Germinal center (tissue), 1 donor: Measurements from ENCODE around the gene DDX56.
A peak's percentile ranks its signal among the peaks of the same experiment; 100 is the strongest.

ENCODE experiments used
- DNase-seq: peaks from one replicate; pipeline ENCODE4 v3.0.0; 2012; ENCODE audit warnings: mixed read lengths, low spot score

The DDX56 gene, protein sequence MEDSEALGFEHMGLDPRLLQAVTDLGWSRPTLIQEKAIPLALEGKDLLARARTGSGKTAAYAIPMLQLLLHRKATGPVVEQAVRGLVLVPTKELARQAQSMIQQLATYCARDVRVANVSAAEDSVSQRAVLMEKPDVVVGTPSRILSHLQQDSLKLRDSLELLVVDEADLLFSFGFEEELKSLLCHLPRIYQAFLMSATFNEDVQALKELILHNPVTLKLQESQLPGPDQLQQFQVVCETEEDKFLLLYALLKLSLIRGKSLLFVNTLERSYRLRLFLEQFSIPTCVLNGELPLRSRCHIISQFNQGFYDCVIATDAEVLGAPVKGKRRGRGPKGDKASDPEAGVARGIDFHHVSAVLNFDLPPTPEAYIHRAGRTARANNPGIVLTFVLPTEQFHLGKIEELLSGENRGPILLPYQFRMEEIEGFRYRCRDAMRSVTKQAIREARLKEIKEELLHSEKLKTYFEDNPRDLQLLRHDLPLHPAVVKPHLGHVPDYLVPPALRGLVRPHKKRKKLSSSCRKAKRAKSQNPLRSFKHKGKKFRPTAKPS

DNA sequence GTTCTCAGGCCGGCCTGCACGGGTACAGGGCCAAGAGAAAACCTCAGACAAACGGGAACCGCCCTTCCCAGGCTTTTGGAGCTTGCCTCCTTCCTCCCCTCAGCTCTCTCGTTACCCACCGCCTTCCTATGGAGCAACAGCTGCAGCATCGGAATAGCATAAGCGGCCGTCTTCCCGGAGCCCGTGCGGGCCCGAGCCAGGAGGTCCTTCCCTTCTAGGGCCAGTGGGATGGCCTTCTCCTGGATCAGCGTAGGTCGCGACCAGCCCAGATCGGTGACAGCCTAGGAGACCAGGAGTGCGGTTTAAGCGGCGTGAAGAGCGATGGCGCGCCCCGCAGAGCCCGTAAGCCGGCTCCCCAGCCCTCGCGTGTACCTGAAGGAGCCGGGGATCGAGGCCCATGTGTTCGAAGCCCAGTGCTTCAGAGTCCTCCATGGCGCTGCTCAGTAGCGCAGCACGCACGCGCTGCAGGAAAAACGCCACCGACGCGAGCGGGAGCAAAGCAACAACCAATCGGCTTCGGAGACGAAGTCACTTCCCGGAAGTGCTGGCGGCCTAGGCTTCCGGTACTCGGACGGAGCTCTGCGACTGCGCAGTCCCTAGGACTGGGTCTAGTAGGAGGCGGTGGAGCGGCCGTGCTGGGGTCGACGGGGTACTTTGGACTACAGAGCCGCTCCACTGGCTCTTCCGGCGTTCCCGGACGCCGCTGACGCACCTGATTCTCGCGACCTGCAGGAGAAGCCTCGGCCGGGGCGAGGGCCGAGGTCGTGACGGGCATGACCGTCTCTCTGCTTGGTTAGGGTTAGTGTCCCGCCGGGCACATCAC, at the start of gene DDX56:
DDX56 (minus strand) TSS at position 445 of the 823 bp plus-strand sequence; CDS start at position 432, 13 bp downstream.
- DNase-seq, result peak; percentile 96

DNA sequence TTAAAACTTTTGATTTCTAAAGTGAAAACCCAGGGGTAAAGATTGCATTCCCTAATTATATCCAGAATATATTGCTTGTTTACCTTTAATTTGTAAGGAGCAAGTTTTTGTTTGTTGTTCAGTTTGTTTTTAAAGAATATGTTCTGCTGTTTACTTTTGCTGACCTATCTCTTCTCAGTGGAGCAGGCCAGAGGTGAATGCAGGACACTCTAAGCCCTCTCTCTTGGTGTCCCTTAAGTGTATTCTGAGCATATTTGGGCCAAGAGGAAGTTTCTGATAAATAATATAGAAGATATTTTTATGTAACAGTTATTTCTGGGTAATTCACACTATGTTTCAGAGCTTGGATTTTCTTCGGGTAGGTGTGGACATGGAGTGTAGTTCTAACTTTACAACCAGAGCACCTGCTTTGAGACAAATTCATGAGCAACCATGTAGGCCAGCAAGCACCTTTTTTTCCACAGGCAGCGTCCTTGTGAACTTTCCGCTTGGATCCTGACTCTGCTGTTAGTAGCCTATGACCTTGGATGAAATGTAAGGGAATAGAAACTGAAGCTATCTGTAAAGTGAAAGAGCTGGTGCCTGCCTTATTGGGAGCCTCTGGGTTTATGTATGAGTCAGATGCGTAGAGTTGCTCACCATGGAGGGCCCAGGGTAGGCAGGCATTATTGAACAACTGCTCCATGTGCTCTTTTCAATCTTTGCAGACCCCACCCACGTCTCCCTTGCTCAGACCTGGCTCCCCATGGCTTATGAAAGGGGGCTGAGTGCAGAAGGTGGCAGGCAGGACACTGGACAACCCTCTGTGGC, 48.8 kb upstream of the DDX56 start:
- no peak for DNase-seq

DNA sequence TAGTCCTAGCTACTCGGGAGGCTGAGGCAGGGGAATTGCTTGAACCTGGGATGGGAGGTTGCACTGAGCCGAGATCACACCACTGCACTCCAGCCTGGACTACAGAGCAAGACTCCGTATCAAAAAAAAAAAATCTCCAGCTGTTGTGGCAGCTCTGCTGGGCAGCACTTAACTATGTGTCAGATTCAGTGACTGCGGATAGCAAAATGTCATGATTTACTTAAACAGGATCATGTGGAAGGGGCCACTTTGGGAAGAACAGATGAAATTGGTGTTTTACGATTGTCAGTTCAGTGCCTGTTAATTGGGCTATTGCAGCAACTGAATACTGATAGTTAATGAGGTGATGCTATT, 48.0 kb upstream of the DDX56 start:
- no peak for DNase-seq

DNA sequence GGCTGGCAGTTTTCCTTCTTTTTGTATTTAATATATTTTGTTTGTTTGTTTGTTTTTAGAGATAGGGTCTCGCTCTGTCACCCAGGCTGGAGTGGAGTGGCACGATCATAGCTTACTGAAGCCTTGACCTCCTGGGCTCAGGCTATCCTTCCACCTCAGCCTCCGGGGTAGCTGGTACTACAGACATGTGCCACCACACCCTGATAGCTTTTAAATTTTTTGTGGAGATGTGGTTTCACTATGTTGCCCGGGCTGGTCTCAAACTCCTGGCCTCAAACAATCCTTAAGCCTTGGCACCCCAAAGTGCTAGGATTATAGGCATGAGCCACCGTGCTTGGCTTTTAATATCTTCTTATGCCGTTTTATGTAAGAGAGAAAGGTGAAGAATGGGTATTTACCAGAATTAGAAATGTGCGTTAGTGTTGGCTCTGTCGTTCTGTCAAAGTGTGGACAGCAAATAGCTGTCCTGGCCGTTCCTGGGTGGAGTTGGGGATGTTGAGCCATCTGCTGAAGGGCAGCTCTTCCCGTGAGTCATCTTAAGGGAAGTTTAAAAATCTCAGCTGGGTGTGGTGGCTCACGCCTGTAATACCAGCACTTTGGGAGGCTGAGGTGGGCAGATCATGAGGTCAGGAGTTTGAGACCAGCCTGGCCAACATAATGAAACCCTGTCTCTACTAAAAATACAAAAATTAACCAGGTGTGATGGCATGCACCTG, 47.5 kb upstream of the DDX56 start:
- no peak for DNase-seq

DNA sequence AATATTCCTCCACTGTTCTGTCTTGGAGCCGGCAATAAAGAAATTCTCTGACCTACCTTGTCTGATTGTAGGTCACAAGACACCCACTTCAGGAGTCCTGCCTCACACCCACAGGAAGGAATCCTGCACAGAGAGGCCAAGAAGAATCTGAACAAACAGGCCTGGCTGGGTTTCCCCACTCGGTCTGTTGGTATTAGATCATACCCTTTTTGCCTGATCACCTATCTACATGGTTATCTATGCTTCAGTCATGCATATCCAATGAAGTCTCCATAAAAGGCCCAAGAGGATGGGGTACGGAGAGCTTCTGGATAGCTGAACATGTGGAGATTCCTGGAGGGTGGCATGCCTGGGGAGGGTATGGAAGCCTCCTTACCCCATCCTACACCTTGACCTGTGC, 45.0 kb upstream of the DDX56 start:
- DNase-seq, result no peak

GRCh38 chr7:44618045-44618444, 44.3 kb upstream of the DDX56 start:
- no peak for DNase-seq

DNA sequence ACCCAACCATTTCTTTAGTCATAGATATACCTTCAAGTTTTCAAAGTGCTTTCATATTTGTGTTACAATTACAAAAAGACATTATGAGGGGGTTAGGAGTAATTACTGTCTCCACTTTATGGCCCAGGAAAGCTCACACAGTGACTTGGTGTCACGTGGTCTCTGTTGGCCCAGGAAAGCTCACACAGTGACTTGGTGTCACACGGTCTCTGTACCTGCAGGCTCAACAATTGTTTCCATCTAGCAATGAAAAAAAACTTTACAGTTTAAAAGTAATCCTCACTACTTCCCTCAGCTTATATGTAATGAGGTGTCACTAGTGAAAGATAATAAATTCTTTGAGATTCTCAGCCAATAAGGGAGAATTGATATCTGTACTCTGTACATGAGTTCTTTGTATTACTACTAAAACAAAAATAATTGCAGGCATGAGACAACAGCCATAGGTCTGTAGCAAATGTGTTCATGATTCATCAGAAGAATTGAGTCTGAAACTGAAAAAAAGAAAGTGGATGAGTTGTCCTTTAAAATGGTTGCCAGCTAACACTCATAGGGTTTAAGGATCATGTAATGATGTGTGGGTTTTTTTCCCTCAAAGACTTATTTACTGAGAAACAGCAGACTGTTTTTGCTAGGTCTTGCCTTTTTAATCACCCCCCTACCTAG, 43.6 kb upstream of the DDX56 start:
- DNase-seq, result no peak

DNA sequence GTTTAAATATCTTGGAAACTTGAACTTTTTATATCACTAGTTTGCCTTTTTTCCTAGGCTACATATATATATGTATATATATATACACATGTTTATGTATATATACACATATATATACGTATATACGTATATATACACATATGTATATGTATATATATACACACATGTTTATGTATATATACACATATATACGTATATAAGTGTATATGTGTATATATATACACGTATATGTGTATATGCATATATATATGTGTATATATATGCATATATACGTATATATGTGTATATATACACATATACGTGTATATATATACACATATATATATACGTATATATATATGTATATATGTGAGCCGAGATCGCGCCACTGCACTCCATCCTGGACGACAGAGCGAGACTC, 42.8 kb upstream of the DDX56 start:
- no peak for DNase-seq

DNA sequence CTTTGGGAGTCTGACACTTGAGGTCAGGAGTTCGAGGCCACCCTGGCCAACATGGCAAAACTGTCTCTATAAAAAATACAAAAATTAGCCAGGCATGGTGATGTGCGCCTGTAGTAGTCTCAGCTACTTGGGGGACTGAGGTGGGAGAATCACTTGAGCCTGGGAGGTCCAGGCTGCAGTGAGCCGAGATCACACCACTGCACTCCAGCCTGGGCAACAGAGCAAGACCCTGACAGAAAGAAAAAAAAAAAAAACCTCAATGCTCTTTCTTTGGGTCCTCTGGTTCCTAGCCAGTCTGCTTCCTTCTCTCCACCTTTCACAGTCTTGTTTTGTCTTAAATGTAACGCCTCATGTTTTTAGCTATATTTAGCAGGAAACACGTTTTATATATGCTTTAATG, 42.1 kb upstream of the DDX56 start:
- DNase-seq, result no peak

DNA sequence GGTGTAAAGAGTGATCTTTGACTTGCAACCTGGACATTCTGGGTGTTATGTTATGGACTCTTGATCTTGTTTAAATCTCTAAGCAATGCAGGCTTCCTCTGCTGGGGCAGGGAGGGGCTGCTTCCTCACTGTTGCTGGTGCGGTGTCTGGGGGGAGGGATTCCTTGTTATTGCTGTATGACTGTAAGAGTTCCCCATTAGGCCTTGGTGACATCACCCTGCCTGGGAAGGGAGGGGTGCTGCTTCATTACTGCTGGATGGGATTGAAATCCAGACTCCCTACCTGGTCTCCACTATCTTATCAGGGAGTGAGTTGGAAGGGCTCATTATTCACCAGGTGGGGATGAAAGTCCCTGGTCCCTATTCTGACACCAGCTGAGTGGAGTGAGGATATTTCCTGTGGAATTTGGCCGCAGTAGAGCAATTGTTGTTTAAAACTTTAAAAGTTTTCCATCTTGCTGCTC, 41.5 kb upstream of the DDX56 start:
- DNase-seq, result no peak

DNA sequence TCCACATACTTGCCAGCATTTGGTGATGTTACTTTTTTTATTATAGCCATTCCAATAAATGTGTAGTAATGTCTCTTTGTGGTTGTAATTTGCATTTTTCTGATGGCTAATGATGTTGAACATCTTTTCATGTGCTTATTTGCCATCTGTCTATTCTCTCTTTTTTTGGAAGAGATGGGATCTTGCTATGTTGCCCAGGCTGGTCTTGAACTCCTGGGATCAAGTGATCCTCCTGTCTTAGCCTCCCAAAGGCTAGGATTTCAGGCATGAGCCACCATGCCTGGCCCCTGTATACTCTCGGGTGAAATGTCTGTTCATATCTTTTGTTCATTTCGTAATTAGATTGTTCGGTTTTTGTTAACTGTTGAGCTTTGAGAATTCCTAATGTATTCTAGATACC, 36.1 kb upstream of the DDX56 start:
- DNase-seq, result no peak

- DNase-seq, result no peak
These were observed 35.4 kb upstream of the DDX56 start for GRCh38 chr7:44608916-44609648.

DNA sequence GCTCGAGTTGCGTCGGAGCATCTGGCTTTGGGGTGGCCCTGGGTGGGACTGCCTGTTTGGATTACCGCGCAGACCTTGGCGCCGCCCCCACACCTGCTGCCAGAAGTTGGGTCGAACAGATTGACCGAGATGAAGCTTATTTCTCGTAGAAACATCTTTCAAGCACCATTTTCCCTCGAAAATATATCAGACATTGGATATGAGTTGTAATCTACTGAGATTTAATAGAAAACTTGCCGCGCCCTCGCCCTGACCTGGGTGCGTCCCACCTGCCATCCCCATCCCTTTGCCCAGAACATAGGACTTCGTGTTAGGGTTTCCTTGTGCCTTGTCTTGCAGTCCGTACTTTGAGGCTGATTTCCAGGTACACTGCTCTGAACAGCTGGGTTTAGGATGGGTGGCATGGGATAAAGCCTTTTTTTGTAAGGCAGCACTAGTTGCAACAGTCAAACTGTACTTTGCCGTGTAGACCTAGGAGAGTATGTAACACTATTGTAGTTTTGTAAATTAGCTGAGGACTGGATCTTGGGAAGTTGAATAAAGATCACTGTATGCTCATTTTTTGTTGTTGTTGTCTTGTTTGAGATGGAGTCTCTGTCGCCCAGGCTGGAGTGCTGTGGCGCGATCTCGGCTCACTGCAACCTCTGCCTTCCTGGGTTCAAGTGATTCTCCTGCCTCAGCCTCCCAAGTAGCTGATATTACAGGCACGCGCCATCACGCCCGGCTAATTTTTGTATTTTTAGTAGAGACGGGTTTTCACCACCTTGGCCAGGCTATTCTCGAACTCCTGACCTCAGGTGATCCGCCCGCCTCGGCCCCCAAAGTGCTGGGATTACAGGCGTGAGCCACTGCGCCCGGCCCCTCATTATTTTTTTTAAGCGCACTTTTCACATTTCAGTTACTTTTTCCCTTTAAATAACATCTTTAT, 33.7 kb upstream of the DDX56 start:
- DNase-seq, result no peak

DNA sequence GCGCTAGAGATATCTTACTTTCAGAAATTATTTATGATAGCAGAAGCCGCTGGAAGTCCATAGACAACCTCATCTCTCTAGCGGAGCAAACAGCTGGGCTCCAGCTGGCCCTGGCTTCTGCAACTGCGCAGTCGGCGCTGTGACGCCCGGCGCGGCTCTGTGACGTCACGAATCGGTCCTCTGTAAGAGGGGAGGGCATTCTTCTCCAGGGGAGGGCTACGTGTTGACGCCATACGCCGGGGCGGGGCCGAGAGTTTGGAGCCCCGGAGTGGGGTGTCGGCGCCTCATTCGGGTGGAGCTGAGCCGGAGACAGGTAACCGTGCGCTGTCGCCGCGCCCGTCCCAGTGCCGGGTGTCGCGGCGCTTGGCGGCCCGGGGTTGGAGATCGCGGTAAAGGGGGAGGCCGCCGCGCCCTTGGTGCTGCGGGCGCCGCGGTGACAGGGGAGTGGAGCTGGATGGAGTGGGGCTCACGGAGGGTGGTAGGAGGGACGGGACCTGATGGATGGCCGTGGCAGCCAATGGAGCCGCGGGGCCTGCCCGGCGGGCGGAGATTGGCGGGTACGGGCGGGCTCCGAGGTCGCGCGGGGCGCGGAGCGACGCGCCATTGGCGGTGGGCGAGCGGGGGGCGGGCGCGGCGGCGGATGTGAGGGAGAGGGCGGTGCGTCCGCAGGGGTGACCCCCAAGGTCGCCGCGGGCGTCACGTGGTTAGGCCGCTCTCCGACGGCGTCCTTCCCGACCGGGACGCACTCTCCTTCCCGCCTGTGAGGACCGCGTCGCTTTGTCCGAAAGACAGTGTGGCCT, 32.8 kb upstream of the DDX56 start, which contains the start of gene OGDH:
OGDH (plus strand) TSS at position 287 of the 800 bp plus-strand sequence. CDS start 17,717 bp downstream, outside the sequence.
- peak; percentile 99 for DNase-seq

GRCh38 chr7:44604941-44605340, 31.2 kb upstream of the DDX56 start:
- DNase-seq, result no peak

DNA sequence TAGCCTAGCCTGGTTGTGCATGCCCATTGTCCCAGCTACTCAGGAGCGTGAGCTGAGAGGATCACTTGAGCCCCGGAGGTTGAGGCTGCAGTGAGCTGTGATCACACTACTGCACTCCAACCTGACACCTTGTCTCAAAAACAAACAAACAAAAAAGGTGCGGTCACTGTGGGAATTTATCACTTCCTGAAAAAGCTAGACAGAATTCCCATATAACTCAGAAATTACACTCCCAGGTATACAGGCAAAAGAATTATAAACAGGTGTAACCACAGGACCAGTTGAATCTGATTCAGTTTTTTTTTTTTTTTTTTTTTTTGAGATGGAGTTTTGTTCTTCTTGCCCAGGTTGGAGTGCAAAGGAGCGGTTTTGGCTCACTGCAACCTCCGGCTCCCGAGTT, 29.5 kb upstream of the DDX56 start:
- DNase-seq, result no peak

DNA sequence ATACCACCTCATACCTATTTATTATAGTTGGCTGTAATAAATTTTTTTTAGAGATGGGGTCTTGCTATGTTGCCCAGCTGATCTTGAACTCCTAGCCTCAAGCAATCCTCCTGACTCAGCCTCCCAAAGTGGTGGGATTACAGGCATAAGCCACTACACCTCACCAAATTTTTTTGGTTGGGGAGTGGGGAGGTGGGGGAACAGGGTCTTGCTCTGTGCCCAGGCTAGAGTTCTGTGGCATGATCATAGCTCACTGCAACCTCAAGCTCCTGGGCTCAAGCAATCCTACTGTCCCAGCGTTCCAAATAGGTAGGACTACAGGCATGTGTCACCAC, 28.8 kb upstream of the DDX56 start:
- no peak for DNase-seq

DNA sequence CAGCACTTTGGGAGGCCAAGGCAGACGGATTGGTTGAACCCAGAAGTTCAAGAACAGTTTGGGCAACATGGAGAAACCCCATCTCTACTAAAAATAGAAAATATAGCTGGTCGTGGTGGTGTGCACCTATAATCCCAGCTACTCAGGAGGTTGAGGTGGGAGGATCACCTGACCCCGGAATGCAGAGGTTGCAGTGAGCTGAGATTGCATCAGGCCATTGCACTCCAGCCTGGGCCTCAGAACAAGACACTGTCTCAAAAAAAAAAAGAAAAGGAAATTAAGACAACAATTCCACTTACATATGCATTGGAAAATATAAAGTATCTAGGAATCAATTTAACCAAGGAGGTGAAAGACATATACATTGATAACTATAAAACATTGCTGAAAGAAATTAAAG, 25.5 kb upstream of the DDX56 start:
- no peak for DNase-seq
